HepG2 (cell line): ENCODE results near the gene CD33. TPM values are rescaled to one million over a fixed set of nuclear protein-coding genes. Genes with fewer than 3 reads are reported as not detected.

Experiments used
- ATAC-seq: fragments of 200-7000 bp; cut with Tn5 transposase; 3 replicates; pipeline ENCODE4 v1.9.1; 2020; ENCODE audit warnings: mild to moderate bottlenecking, moderate library complexity
- BruUV-seq: library from RNA; stranded (reverse); fragments of 400-500 nt; replicated peaks from 2 replicates; lab custom pipeline; 2021; lab: Mats Ljungman, UMichigan
- CTCF ChIA-PET: fragments of 300-600 bp; formaldehyde crosslinking; extraction: SDS; loops from one replicate; lab custom pipeline; 2021; ENCODE audit warnings: low total read pairs, inconsistent platforms, low intra/inter-chr PET ratio; lab: Yijun Ruan, JAX
- POLR2A ChIA-PET: fragments of 350-600 bp; sonication (Branson Sonifier 250); formaldehyde crosslinking; loops from one replicate; lab custom pipeline; 2020; ENCODE audit warnings: antibody characterized with exemption, inconsistent platforms; lab: Yijun Ruan, JAX
- DNase-seq: peaks from one replicate; pipeline ENCODE4 v3.0.0-alpha.2; 2015; ENCODE audit warnings: low spot score
- FAIRE-seq: peaks from 3 replicates; lab custom pipeline; 2011; peaks lifted over from hg19 to GRCh38; lab: Jason Lieb, UNC
- H2AFZ ChIP-seq: one replicate; pipeline ENCODE4 v1.6.1; 2011; ENCODE audit warnings: low read length, inconsistent platforms
- H3K27ac ChIP-seq: fragments of 300-600 bp; 3 replicates; pipeline ENCODE4 v1.8.0; 2011; ENCODE audit warnings: mixed run types, mild to moderate bottlenecking, mixed read lengths, low read length, inconsistent platforms; ENCODE audit not compliant: insufficient read depth; ENCODE audit errors: extremely low read length
- H3K27me3 ChIP-seq, 2 experiments: fragments of 200-600 bp in 1 of 2; 2 replicates in 1 of 2; 3 replicates in 1 of 2; pipeline versions ENCODE4 v1.6.0 to v1.8.0; 2011; ENCODE audit warnings: low read length in 2 of 2, mild to moderate bottlenecking in 2 of 2, moderate library complexity in 2 of 2, inconsistent platforms in 1 of 2; ENCODE audit not compliant: insufficient read depth in 2 of 2, control insufficient read depth in 1 of 2
- H3K36me3 ChIP-seq, 2 experiments: fragments of 200-600 bp in 1 of 2; replicated peaks in 1 of 2; 2 replicates in 1 of 2; 3 replicates in 1 of 2; pipeline versions ENCODE4 v1.5.1 to v1.8.0; 2011; ENCODE audit warnings: low read length in 2 of 2, inconsistent platforms in 1 of 2; ENCODE audit not compliant: insufficient read depth in 2 of 2, control insufficient read depth in 1 of 2
- H3K4me1 ChIP-seq: 2 replicates; pipeline ENCODE4 v1.5.1; 2012; ENCODE audit warnings: low read length, inconsistent platforms; ENCODE audit not compliant: insufficient read depth
- H3K4me2 ChIP-seq: 2 replicates; pipeline ENCODE4 v1.6.0; 2011; ENCODE audit warnings: low read depth, low read length, inconsistent platforms
- H3K4me3 ChIP-seq, 3 experiments: fragments of 200-600 bp in 1 of 3; sonication (generic), shearing (Covaris generic) in 1 of 3; replicated peaks in 1 of 3; 2 replicates each; pipeline ENCODE4 v1.5.1; 2011 to 2016; ENCODE audit warnings: low read length in 3 of 3, inconsistent platforms in 2 of 3, low read depth in 2 of 3, mild to moderate bottlenecking in 2 of 3, control low read depth in 1 of 3, mixed read lengths in 1 of 3; ENCODE audit not compliant: insufficient read depth in 1 of 3
- H3K79me2 ChIP-seq: one replicate; pipeline ENCODE4 v1.6.1; 2011; ENCODE audit warnings: low read length, inconsistent platforms; ENCODE audit not compliant: insufficient read depth
- H3K9ac ChIP-seq: 2 replicates; pipeline ENCODE4 v1.6.0; 2011; ENCODE audit warnings: mild to moderate bottlenecking, low read depth, low read length, inconsistent platforms; ENCODE audit not compliant: insufficient read depth
- H3K9me3 ChIP-seq: 2 replicates; pipeline ENCODE4 v1.5.1; 2012; ENCODE audit warnings: mild to moderate bottlenecking, low read length
- H4K20me1 ChIP-seq: 2 replicates; pipeline ENCODE4 v1.6.0; 2011; ENCODE audit warnings: inconsistent platforms, mild to moderate bottlenecking, low read length, moderate library complexity; ENCODE audit not compliant: insufficient read depth
- FOXJ3 ChIP-seq: sonication (generic); formaldehyde crosslinking; IDR thresholded peaks from 2 replicates; pipeline ENCODE4 v1.4.0; 2020; ENCODE audit warnings: missing genetic modification reagents, mild to moderate bottlenecking, borderline replicate concordance
- HDAC1 ChIP-seq: sonication (generic); formaldehyde crosslinking; IDR thresholded peaks from 2 replicates; pipeline ENCODE4 v1.5.1; 2020; ENCODE audit warnings: mild to moderate bottlenecking, missing genetic modification reagents
- MYC ChIP-seq: sonication (generic); formaldehyde crosslinking; IDR thresholded peaks from 2 replicates; pipeline ENCODE4 v1.9.0; 2021; ENCODE audit warnings: missing genetic modification reagents, borderline replicate concordance
- POLR2G ChIP-seq: fragments of 200-400 bp; formaldehyde crosslinking; IDR thresholded peaks from 2 replicates; pipeline ENCODE4 v1.6.1; 2018; ENCODE audit warnings: mild to moderate bottlenecking, low read depth, low read length, moderate library complexity
- RFX3 ChIP-seq: IDR thresholded peaks from 2 replicates; pipeline ENCODE4 v1.6.1; 2016; ENCODE audit warnings: missing biosample characterization, missing genetic modification reagents
- SIX4 ChIP-seq: sonication (generic); formaldehyde crosslinking; IDR thresholded peaks from 2 replicates; pipeline ENCODE4 v1.4.0; 2020; ENCODE audit warnings: missing genetic modification reagents
- SMAD9 ChIP-seq: sonication (generic); formaldehyde crosslinking; IDR thresholded peaks from 2 replicates; pipeline ENCODE4 v1.5.1; 2020; ENCODE audit warnings: mild to moderate bottlenecking, missing genetic modification reagents
- TAF1 ChIP-seq: sonication (generic); formaldehyde crosslinking; IDR thresholded peaks from 2 replicates; pipeline ENCODE4 v1.4.0; 2020; ENCODE audit warnings: missing genetic modification reagents
- TP53 ChIP-seq: sonication (generic); formaldehyde crosslinking; conservative IDR thresholded peaks from 2 replicates; pipeline ENCODE4 v1.4.0; 2020; ENCODE audit warnings: missing genetic modification reagents
- ZBTB46 ChIP-seq: sonication (generic); formaldehyde crosslinking; IDR thresholded peaks from 2 replicates; pipeline ENCODE4 v1.4.0; 2020; ENCODE audit warnings: mild to moderate bottlenecking, missing genetic modification reagents, borderline replicate concordance
- ZNF225 ChIP-seq: sonication (generic); formaldehyde crosslinking; IDR thresholded peaks from 2 replicates; pipeline ENCODE4 v1.4.0; 2020; ENCODE audit warnings: mild to moderate bottlenecking, missing genetic modification reagents
- ZNF34 ChIP-seq: sonication (generic); formaldehyde crosslinking; IDR thresholded peaks from 2 replicates; pipeline ENCODE4 v1.4.0; 2020; ENCODE audit warnings: mild to moderate bottlenecking, missing genetic modification reagents, borderline replicate concordance
- ZNF607 ChIP-seq: sonication (generic); formaldehyde crosslinking; IDR thresholded peaks from 2 replicates; pipeline ENCODE4 v1.5.1; 2020; ENCODE audit warnings: missing genetic modification reagents, mild to moderate bottlenecking, borderline replicate concordance
- ZNF839 ChIP-seq: sonication (generic); formaldehyde crosslinking; IDR thresholded peaks from 2 replicates; pipeline ENCODE4 v1.4.0; 2020; ENCODE audit warnings: missing genetic modification reagents, mild to moderate bottlenecking, borderline replicate concordance
- ZUFSP ChIP-seq: sonication (generic); formaldehyde crosslinking; IDR thresholded peaks from 2 replicates; pipeline ENCODE4 v1.9.0; 2021; ENCODE audit warnings: missing genetic modification reagents, mild to moderate bottlenecking, borderline replicate concordance
- WGBS: methylation state at CpG from one replicate; pipeline ENCODE4 v1.1.6; 2017; ENCODE audit warnings: low lambda C conversion rate; 5-methylcytosine and 5-hydroxymethylcytosine counted together
- in situ Hi-C: cut with HindIII; loops from 2 replicates; pipeline ENCODE4 v1.10.0; 2017; ENCODE audit warnings: low pct_unique_long_range_greater_than_20kb; ENCODE audit not compliant: extremely low pct_ligation_motif_present
- intact Hi-C: fragments of 100-400 bp; cut with micrococcal nuclease; formaldehyde crosslinking; loops from one replicate; pipeline ENCODE4 v1.10.0; 2022; ENCODE audit not compliant: unreplicated experiment
- polyA plus RNA-seq, 8 experiments: library from polyadenylated mRNA; depleted of rRNA in 3 of 8; stranded (reverse) in 7 of 8; unstranded in 1 of 8; fragments of >200 nt; fragmentation: Illumina TruSeq in 4 of 8; extraction: Trizol in 4 of 8; gene quantifications; 2 replicates each; pipeline versions ENCODE4 v1.2.1 to v1.2.3, GENCODE V29; 2011 to 2016; ENCODE audit warnings: low read depth in 4 of 8, missing spikeins in 1 of 8, mixed read lengths in 1 of 8; ENCODE audit not compliant: insufficient read depth in 1 of 8
- total RNA-seq, 5 experiments: library from RNA; depleted of rRNA; stranded (reverse); fragments of >200 nt; fragmentation: Illumina TruSeq; extraction: Trizol; gene quantifications; 2 replicates each; pipeline ENCODE4 v1.2.3, GENCODE V29; 2016; ENCODE audit warnings: low read depth in 1 of 5
- TF ChIP-seq, protein P1 (sequence below): sonication (generic); formaldehyde crosslinking; IDR thresholded peaks from 2 replicates; pipeline ENCODE4 v1.5.1; 2020; ENCODE audit warnings: mild to moderate bottlenecking, moderate library complexity, missing genetic modification reagents
- TF ChIP-seq, protein P2 (sequence below): sonication (generic); formaldehyde crosslinking; IDR thresholded peaks from 2 replicates; pipeline ENCODE4 v1.4.0; 2020; ENCODE audit warnings: missing genetic modification reagents

CD33 gene
- total and polyA plus RNA-seq, 2 of the 13 experiments (the other 11 are each of a cell fraction or from before 2014, with no cell fraction given) = 0.29 TPM; not detected in 1

GRCh38 chr19:51198641-51199040 lies 26.2 kb upstream of the CD33 start (continued):
- no peak for TF ChIP-seq ZNF225 (CRISPR knock-in tag)
- TF ChIP-seq ZBTB46 (CRISPR knock-in tag) = no peak
- no peak for TF ChIP-seq SIX4
- no peak for TF ChIP-seq TP53 (CRISPR knock-in tag)
- no peak for TF ChIP-seq RFX3
- TF ChIP-seq ZUFSP (CRISPR knock-in tag) = no peak
- TF ChIP-seq HDAC1 (CRISPR knock-in tag) = no peak
- TF ChIP-seq, all 625 proteins: peak for 0

GRCh38 chr19:51200071-51200666 lies 24.7 kb upstream of the CD33 start:
- Histone ChIP-seq H3K36me3 (no peaks in the 10 kb centered on the region), H3K4me2 (no peak overlapping the region), H3K27ac (no peak overlapping the region), H2AFZ (no peak overlapping the region), H3K9ac (no peak overlapping the region), H3K9me3 (no peaks in the 10 kb centered on the region), H3K4me1 (no peaks in the 10 kb centered on the region), H4K20me1 (no peaks in the 10 kb centered on the region), H3K79me2 (no peaks in the 10 kb centered on the region), H3K4me3 (no peak overlapping the region), H3K27me3 (peaks cover 0 to 17% of the 10 kb centered on the region in 2 experiments; a peak in 3 of 5 replicates)
- CTCF ChIA-PET = no interaction called here
- in situ Hi-C loops = no loop called here
- DNase-seq (no peak), ATAC-seq (no peak), FAIRE-seq (no peak)
- intact Hi-C loops = no loop called here
- no TSS peak for BruUV-seq
- POLR2A ChIA-PET = no interaction called here
- WGBS = 11% methylated on average over 8 of the region's 10 CpGs
- TF ChIP-seq FOXJ3 (CRISPR knock-in tag) = no peak
- no peak for TF ChIP-seq POLR2G
- no peak for TF ChIP-seq SMAD9 (CRISPR knock-in tag)
- no peak for TF ChIP-seq ZNF607 (CRISPR knock-in tag)
- no peak for TF ChIP-seq ZNF839 (CRISPR knock-in tag)
- no peak for TF ChIP-seq ZNF34 (CRISPR knock-in tag)
- TF ChIP-seq, protein P1, sequence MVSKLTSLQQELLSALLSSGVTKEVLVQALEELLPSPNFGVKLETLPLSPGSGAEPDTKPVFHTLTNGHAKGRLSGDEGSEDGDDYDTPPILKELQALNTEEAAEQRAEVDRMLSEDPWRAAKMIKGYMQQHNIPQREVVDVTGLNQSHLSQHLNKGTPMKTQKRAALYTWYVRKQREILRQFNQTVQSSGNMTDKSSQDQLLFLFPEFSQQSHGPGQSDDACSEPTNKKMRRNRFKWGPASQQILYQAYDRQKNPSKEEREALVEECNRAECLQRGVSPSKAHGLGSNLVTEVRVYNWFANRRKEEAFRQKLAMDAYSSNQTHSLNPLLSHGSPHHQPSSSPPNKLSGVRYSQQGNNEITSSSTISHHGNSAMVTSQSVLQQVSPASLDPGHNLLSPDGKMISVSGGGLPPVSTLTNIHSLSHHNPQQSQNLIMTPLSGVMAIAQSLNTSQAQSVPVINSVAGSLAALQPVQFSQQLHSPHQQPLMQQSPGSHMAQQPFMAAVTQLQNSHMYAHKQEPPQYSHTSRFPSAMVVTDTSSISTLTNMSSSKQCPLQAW = no peak
- TF ChIP-seq, protein P2, sequence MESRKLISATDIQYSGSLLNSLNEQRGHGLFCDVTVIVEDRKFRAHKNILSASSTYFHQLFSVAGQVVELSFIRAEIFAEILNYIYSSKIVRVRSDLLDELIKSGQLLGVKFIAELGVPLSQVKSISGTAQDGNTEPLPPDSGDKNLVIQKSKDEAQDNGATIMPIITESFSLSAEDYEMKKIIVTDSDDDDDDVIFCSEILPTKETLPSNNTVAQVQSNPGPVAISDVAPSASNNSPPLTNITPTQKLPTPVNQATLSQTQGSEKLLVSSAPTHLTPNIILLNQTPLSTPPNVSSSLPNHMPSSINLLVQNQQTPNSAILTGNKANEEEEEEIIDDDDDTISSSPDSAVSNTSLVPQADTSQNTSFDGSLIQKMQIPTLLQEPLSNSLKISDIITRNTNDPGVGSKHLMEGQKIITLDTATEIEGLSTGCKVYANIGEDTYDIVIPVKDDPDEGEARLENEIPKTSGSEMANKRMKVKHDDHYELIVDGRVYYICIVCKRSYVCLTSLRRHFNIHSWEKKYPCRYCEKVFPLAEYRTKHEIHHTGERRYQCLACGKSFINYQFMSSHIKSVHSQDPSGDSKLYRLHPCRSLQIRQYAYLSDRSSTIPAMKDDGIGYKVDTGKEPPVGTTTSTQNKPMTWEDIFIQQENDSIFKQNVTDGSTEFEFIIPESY (CRISPR knock-in tag) = no peak
- TF ChIP-seq MYC = no peak
- TF ChIP-seq TAF1 = no peak
